ENCODE data around the gene PTPRS.

DNA sequence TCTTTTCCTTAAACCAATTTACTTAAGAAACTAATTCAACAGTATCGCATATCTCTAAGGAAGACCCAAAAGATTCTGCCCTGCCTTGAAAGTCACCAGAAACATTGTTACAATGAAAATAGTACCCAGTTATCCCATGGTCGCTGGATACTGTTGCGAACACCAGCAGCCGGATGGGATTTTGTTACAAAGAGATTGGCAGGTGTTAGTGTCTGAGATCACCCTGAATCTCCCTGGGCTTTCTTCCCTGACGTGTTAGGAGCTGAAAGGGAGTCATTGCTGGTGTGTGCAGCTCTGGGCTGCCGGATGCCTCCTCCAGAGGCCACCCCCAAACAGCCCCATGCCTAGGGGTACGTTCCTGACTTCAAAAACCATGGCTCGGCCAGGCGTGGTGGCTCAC lies 38.2 kb downstream of the PTPRS start:
- TF ChIP-seq, protein P1, sequence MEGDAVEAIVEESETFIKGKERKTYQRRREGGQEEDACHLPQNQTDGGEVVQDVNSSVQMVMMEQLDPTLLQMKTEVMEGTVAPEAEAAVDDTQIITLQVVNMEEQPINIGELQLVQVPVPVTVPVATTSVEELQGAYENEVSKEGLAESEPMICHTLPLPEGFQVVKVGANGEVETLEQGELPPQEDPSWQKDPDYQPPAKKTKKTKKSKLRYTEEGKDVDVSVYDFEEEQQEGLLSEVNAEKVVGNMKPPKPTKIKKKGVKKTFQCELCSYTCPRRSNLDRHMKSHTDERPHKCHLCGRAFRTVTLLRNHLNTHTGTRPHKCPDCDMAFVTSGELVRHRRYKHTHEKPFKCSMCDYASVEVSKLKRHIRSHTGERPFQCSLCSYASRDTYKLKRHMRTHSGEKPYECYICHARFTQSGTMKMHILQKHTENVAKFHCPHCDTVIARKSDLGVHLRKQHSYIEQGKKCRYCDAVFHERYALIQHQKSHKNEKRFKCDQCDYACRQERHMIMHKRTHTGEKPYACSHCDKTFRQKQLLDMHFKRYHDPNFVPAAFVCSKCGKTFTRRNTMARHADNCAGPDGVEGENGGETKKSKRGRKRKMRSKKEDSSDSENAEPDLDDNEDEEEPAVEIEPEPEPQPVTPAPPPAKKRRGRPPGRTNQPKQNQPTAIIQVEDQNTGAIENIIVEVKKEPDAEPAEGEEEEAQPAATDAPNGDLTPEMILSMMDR (IDR thresholded peaks at IDR 0.05): no peak
- no peak for TF ChIP-seq EP300 (IDR thresholded peaks at IDR 0.05)

Measured in sigmoid colon (tissue), 4 donors.